ENCODE results near the gene ATP2C2.
"Not testable (repeated sequence)": the region's sequence is repeated elsewhere in the genome, so short reads cannot be mapped to it uniquely, and the experiment has no call there.

Gene ATP2C2

GRCh38 chr16:84331998-84332780 lies 36.1 kb upstream of the ATP2C2 start:
- H2AFZ ChIP-seq (ENCODE audit: low read depth): no peak overlapping the region

GRCh38 chr16:84332975-84333684 lies 35.2 kb upstream of the ATP2C2 start:
- Histone ChIP-seq H3K27ac (no peak overlapping the region), H2AFZ (ENCODE audit: low read depth) (no peak overlapping the region), H3K9ac (no peak overlapping the region), H3K79me2 (ENCODE audit: insufficient read depth, low read depth) (no peaks in the 10 kb centered on the region), H3K4me1 (ENCODE audit: low read depth, poor library complexity, severe bottlenecking) (no peaks in the 10 kb centered on the region), H3K27me3 (ENCODE audit: insufficient read depth, low read depth) (peaks cover 27% of the 10 kb centered on the region; the same call in 1 of the 2 replicates), H3K4me2 (no peak overlapping the region), H4K20me1 (ENCODE audit: insufficient read depth) (no peaks in the 10 kb centered on the region), H3K36me3 (ENCODE audit: insufficient read depth) (no peaks in the 10 kb centered on the region), H3K4me3 (IDR thresholded peaks at IDR 0.05; ENCODE audit: insufficient read depth, low read depth, low read length) (no peak overlapping the region)
- no peak for TF ChIP-seq CTCF (conservative IDR thresholded peaks at IDR 0.05; ENCODE audit: low read depth, low read length)

More at GRCh38 chr16:84331998-84332780, 36.1 kb upstream of the ATP2C2 start:
- no peak for TF ChIP-seq CTCF (conservative IDR thresholded peaks at IDR 0.05; ENCODE audit: low read depth, low read length)
- Histone ChIP-seq H3K27me3 (ENCODE audit: insufficient read depth, low read depth) (peaks cover 34% of the 10 kb centered on the region; the same call in 1 of the 2 replicates), H3K4me1 (ENCODE audit: low read depth, poor library complexity, severe bottlenecking) (no peaks in the 10 kb centered on the region), H3K4me3 (IDR thresholded peaks at IDR 0.05; ENCODE audit: insufficient read depth, low read depth, low read length) (no peak overlapping the region), H3K9ac (no peak overlapping the region), H3K36me3 (ENCODE audit: insufficient read depth) (no peaks in the 10 kb centered on the region), H4K20me1 (ENCODE audit: insufficient read depth) (no peaks in the 10 kb centered on the region), H3K79me2 (ENCODE audit: insufficient read depth, low read depth) (no peaks in the 10 kb centered on the region), H3K27ac (no peak overlapping the region), H3K4me2 (no peak overlapping the region)

GRCh38 chr16:84334058-84334457 lies 34.3 kb upstream of the ATP2C2 start:
- Histone ChIP-seq H3K79me2 (ENCODE audit: insufficient read depth, low read depth) (no peaks in the 10 kb centered on the region), H3K36me3 (ENCODE audit: insufficient read depth) (no peaks in the 10 kb centered on the region), H2AFZ (ENCODE audit: low read depth) (no peak overlapping the region), H3K4me1 (ENCODE audit: low read depth, poor library complexity, severe bottlenecking) (no peaks in the 10 kb centered on the region), H3K27ac (no peak overlapping the region), H3K4me3 (IDR thresholded peaks at IDR 0.05; ENCODE audit: insufficient read depth, low read depth, low read length) (no peak overlapping the region), H3K9ac (no peak overlapping the region), H3K27me3 (ENCODE audit: insufficient read depth, low read depth) (peaks cover 23% of the 10 kb centered on the region; the same call in 1 of the 2 replicates), H3K4me2 (no peak overlapping the region), H4K20me1 (ENCODE audit: insufficient read depth) (no peaks in the 10 kb centered on the region)
- no peak for TF ChIP-seq CTCF (conservative IDR thresholded peaks at IDR 0.05; ENCODE audit: low read depth, low read length)

GRCh38 chr16:84334482-84334881 lies 33.9 kb upstream of the ATP2C2 start:
- Histone ChIP-seq H3K36me3 (ENCODE audit: insufficient read depth) (no peaks in the 10 kb centered on the region), H3K79me2 (ENCODE audit: insufficient read depth, low read depth) (no peaks in the 10 kb centered on the region), H4K20me1 (ENCODE audit: insufficient read depth) (no peaks in the 10 kb centered on the region), H3K27me3 (ENCODE audit: insufficient read depth, low read depth) (peaks cover 21% of the 10 kb centered on the region; the same call in 1 of the 2 replicates), H3K4me3 (IDR thresholded peaks at IDR 0.05; ENCODE audit: insufficient read depth, low read depth, low read length) (no peak overlapping the region), H3K4me1 (ENCODE audit: low read depth, poor library complexity, severe bottlenecking) (no peaks in the 10 kb centered on the region), H3K27ac (no peak overlapping the region), H3K4me2 (no peak overlapping the region), H2AFZ (ENCODE audit: low read depth) (no peak overlapping the region), H3K9ac (no peak overlapping the region)
- TF ChIP-seq CTCF (conservative IDR thresholded peaks at IDR 0.05; ENCODE audit: low read depth, low read length): no peak

- not testable (repeated sequence) for H3K36me3 ChIP-seq (ENCODE audit: insufficient read depth)
These were observed 31.1 kb upstream of the ATP2C2 start for GRCh38 chr16:84337236-84337635.

More at GRCh38 chr16:84337236-84337635, 31.1 kb upstream of the ATP2C2 start:
- H3K27me3 ChIP-seq (ENCODE audit: insufficient read depth, low read depth): peaks cover 17% of the 10 kb centered on the region
- H4K20me1 ChIP-seq (ENCODE audit: insufficient read depth); H3K4me3 ChIP-seq (IDR thresholded peaks at IDR 0.05; ENCODE audit: insufficient read depth, low read depth, low read length); H3K79me2 ChIP-seq (ENCODE audit: insufficient read depth, low read depth); H2AFZ ChIP-seq (ENCODE audit: low read depth); H3K9ac ChIP-seq; H3K4me1 ChIP-seq (ENCODE audit: low read depth, poor library complexity, severe bottlenecking); H3K4me2 ChIP-seq; H3K27ac ChIP-seq: not testable (repeated sequence)

Data from KMS-11 (cell line).